Measurements from ENCODE around the gene RRAS2. TPM values are rescaled to one million over a fixed set of nuclear protein-coding genes. Genes with fewer than 3 reads are reported as not detected.

The RRAS2 gene
- total RNA-seq, 4 donors from 2014 or later, result 35.5 to 162 (median 77.6) TPM

DNA sequence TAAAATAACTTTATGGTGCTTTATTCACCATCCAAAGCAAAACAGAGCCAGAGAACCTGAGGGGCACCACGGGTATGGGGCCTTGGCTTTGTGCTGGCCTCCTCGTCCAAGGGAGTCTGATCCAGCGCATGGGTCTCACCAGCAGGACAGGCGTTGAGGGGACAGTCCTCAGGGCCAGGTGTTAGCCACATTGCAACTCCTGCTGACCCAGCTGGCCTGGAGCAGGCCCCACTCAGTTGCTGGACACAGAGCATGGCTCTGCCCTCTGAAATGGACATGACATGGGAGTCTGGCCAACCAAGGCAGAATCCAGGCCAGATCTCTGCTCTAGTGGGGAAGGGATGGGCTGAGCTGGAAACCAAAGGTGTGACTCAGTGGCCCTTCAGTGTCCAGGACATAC lies 116.2 kb downstream of the RRAS2 start:
- no peak overlapping the region for H3K27ac ChIP-seq
- no peaks in the 10 kb centered on the region for H3K27me3 ChIP-seq
- no peaks in the 10 kb centered on the region for H3K4me1 ChIP-seq
- no peaks in the 10 kb centered on the region for H3K9me3 ChIP-seq
- TF ChIP-seq CTCF (IDR thresholded peaks at IDR 0.05), result no peak
- no peak for TF ChIP-seq POLR2A (IDR thresholded peaks at IDR 0.05)
- DNase-seq, result no peak
- H3K36me3 ChIP-seq, result no peaks in the 10 kb centered on the region
- H3K4me3 ChIP-seq, result no peak overlapping the region

GRCh38 chr11:14242187-14242586 lies 116.8 kb downstream of the RRAS2 start:
- TF ChIP-seq POLR2A (IDR thresholded peaks at IDR 0.05) (no peak), CTCF (IDR thresholded peaks at IDR 0.05) (no peak)
- no peaks in the 10 kb centered on the region for H3K36me3 ChIP-seq
- no peaks in the 10 kb centered on the region for H3K4me1 ChIP-seq
- no peaks in the 10 kb centered on the region for H3K9me3 ChIP-seq
- H3K27ac ChIP-seq, result no peak overlapping the region
- DNase-seq, result no peak
- no peaks in the 10 kb centered on the region for H3K27me3 ChIP-seq
- no peak overlapping the region for H3K4me3 ChIP-seq

DNA sequence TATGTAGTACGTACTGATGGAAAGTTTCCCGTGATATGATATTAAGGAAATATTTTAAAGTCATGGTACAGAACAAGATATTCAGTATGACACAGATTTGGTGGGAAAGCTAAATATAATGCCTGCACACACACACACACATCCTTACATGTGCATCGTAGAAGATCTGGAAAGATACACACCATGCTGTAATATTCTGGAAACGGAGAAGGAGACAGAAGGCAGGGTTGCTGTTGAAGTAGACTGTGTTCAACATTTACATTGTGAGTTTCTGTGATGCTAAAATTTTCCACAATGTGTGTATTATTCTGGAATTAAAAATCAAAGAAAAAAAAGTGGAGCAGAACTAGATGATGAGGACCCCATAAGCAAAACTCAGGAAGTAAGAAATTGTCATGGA lies 118.0 kb downstream of the RRAS2 start:
- no peaks in the 10 kb centered on the region for H3K27me3 ChIP-seq
- H3K4me3 ChIP-seq, result no peak overlapping the region
- no peak for DNase-seq
- TF ChIP-seq POLR2A (IDR thresholded peaks at IDR 0.05) (no peak), CTCF (IDR thresholded peaks at IDR 0.05) (no peak)
- H3K36me3 ChIP-seq, result no peaks in the 10 kb centered on the region
- H3K27ac ChIP-seq, result no peak overlapping the region
- H3K9me3 ChIP-seq, result no peaks in the 10 kb centered on the region
- H3K4me1 ChIP-seq, result no peaks in the 10 kb centered on the region

DNA sequence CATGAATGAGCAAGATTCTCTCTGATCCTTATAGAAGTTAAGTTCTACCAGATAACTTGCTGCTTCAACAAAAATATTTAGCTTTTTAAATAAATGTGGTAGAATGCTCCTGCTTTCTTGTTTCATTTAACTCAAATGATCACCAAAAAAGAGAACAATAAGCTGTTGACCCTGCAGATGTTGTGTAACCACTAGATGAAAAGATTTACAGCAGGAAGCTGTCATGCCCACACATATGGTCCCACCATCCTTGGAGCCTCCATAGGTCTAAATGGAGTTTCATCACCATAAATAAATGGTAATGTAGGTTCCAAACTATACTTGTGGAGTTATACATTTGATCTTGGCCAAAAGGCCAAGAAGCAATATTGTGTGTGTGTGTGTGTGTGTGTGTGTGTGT lies 118.8 kb downstream of the RRAS2 start:
- Histone ChIP-seq H3K27me3 (no peaks in the 10 kb centered on the region), H3K9me3 (no peaks in the 10 kb centered on the region), H3K4me1 (no peaks in the 10 kb centered on the region), H3K4me3 (no peak overlapping the region), H3K36me3 (no peaks in the 10 kb centered on the region), H3K27ac (no peak overlapping the region)
- no peak for DNase-seq
- TF ChIP-seq POLR2A (IDR thresholded peaks at IDR 0.05), result no peak
- TF ChIP-seq CTCF (IDR thresholded peaks at IDR 0.05), result no peak

DNA sequence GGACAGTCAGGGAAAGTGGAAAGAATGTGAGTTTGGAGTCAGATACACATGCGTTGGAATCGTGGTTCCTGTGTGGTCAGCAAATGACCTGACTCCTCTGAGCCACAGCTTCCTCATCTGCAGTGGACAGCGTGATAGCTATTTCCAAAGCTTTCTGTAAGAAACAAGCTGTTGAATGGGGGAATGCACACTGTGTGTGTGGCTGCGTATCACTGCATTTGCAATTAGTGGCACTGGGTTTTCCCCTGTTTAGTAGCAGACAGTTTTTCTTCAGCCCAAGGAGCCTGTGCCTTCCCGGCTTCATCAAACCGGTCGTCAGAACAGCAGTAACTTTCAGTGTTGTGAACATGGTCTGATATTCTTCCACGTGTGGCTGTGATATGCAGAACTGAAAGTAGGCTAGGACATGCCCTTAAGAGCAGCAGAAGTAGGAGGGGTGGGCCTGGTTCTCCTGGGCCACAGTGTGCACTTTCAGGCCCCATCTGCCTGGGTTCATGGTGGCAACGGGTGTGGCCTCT lies 121.5 kb downstream of the RRAS2 start:
- peak overlapping the region in 1 of 4 donors; percentile 27 for H3K27ac ChIP-seq
- no peak for TF ChIP-seq CTCF (IDR thresholded peaks at IDR 0.05)
- TF ChIP-seq POLR2A (IDR thresholded peaks at IDR 0.05), result no peak
- no peaks in the 10 kb centered on the region for H3K27me3 ChIP-seq
- H3K36me3 ChIP-seq, result no peaks in the 10 kb centered on the region
- H3K9me3 ChIP-seq, result no peaks in the 10 kb centered on the region
- no peaks in the 10 kb centered on the region for H3K4me1 ChIP-seq
- no peak overlapping the region for H3K4me3 ChIP-seq
- peak in 2 of 3 donors; percentile 66 to 73 for DNase-seq

DNA sequence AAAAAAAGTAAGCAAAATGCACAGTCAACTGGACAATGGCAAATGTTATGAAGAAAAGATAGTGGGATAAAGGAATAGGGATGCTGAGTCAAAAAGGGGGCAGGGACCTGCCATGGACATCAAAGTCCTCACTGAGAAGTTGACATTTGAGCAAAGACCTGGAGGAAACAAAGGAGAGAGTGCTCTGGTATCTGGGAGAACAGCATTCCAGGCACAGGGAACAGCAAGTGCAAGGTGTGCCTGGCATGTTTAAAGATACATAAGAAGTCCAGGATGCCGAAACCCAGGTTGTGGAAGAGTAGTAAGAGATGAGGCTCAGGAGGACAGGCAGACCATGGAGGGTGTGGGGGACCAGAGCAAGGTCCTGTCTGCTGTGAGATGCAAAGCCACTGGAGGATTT lies 123.3 kb downstream of the RRAS2 start:
- no peak overlapping the region for H3K4me3 ChIP-seq

More for the DNA sequence above, 123.3 kb downstream of the RRAS2 start:
- no peak for DNase-seq
- Histone ChIP-seq H3K27me3 (no peaks in the 10 kb centered on the region), H3K4me1 (no peaks in the 10 kb centered on the region), H3K27ac (no peak overlapping the region), H3K36me3 (no peaks in the 10 kb centered on the region), H3K9me3 (no peaks in the 10 kb centered on the region)
- TF ChIP-seq CTCF (IDR thresholded peaks at IDR 0.05), result no peak
- no peak for TF ChIP-seq POLR2A (IDR thresholded peaks at IDR 0.05)

Measured in Peyer's patch (tissue), 4 donors.